ENCODE measurements around the gene CLPSL2.

CLPSL2 gene

DNA sequence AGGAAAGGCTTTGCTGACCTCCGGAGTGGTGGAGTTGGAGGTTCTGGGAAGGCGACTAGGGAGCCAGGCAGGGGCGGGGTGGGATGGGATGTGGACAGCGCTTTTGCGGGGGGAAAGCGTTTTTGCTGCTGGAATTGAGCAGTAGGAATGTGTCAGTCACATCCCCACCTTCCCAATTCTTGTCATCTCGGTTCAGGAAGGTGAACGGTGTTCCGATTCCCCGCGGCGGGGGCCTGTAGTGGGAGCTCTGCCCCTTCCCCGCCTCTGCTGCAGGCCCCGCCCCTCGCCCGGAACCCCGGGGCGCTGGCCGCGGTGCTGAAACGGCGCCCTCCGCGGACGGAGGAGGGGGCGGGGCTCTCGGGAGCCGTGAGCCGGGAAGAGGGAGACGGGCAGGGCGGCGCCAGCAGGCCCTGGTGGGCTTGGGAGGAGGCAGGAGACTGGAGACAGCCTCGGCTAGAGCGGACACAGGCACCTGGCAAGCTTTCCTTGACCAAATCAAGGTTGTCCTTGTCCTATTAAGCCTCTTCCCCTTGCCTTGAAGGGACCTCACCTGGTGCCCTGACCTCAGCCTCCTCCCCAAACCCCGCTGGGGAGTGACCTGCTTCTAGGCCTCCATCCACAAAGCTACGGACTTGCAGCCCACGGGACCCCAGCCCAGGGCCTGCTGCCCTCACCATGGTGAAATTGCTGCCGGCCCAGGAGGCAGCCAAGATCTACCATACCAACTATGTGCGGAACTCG lies 28.8 kb downstream of the CLPSL2 start, which contains the start of gene LHFPL5:
Gene LHFPL5, plus strand, starts transcription at position 357 of the 741 bp plus-strand sequence. Its CDS starts 319 bp downstream, at position 676.
- Histone ChIP-seq H3K9me3 (ENCODE audit: control insufficient read depth, insufficient read depth, low read depth, low read length) (no peaks in the 10 kb centered on the region), H3K36me3 (ENCODE audit: control insufficient read depth, insufficient read depth, low read length) (no peaks in the 10 kb centered on the region), H3K27me3 (ENCODE audit: control insufficient read depth, insufficient read depth, low read length) (peaks cover 11% of the 10 kb centered on the region; the same call in 1 of the 2 replicates), H3K9ac (ENCODE audit: low read length) (no peak within 1 kb of the TSS), H3K4me3 (ENCODE audit: low read depth, low read length) (peak within 1 kb of the TSS; percentile 66), H3K4me1 (ENCODE audit: control insufficient read depth, insufficient read depth, low read length) (0 out of 2 replicates have a peak, but pooled peaks cover 4% of the 10 kb centered on the region), H3K27ac (ENCODE audit: low read depth, low read length) (no peak within 1 kb of the TSS)

DNA sequence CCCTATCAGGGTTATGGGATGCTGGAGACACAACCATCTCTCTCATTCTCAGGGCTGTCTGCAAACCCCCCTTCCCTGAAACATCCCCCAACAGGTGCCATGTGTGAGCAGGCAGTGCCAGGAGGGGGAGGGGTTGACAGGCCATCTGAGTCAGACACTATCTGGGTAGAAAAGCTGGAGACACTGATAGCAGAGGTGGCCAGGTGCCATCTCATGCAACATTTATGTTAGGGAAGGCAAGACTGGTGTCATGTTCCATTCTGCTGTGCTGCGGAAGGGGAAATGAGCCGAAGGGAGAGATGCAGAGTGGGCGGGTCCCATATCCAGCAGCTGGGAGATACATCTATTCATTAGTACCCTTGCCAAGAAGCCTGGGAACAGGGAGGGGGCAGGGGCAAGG lies 32.3 kb downstream of the CLPSL2 start:
- H3K4me1 ChIP-seq (ENCODE audit: control insufficient read depth, insufficient read depth, low read length): 0 out of 2 replicates have a peak, but pooled peaks cover 4% of the 10 kb centered on the region
- H3K4me3 ChIP-seq (ENCODE audit: low read depth, low read length): no peak overlapping the region
- peaks cover 11% of the 10 kb centered on the region; the same call in 1 of the 2 replicates for H3K27me3 ChIP-seq (ENCODE audit: control insufficient read depth, insufficient read depth, low read length)
- H3K36me3 ChIP-seq (ENCODE audit: control insufficient read depth, insufficient read depth, low read length): no peaks in the 10 kb centered on the region
- no peak overlapping the region for H3K27ac ChIP-seq (ENCODE audit: low read depth, low read length)
- H3K9ac ChIP-seq (ENCODE audit: low read length): no peak overlapping the region
- H3K9me3 ChIP-seq (ENCODE audit: control insufficient read depth, insufficient read depth, low read depth, low read length): no peaks in the 10 kb centered on the region

DNA sequence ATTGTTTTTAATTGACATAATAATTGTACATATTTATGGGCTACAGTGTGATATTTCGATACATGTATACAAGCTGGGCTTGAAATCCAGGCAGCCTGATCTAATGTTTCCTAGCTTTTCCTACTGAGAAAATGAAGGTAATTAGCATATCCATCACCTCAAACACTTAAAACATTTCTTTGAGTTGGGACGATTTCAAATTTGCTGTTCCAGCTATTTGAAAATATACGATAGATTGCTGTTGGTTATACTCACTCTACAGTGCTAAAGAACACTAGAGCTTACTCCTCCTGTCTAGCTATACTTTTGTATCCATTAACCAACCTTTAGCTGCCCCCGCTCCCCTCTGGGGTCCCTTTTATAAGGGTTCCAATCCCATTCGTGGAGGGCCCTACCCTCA lies 33.4 kb downstream of the CLPSL2 start:
- Histone ChIP-seq H3K9ac (ENCODE audit: low read length) (no peak overlapping the region), H3K4me3 (ENCODE audit: low read depth, low read length) (no peak overlapping the region), H3K9me3 (ENCODE audit: control insufficient read depth, insufficient read depth, low read depth, low read length) (no peaks in the 10 kb centered on the region), H3K27ac (ENCODE audit: low read depth, low read length) (no peak overlapping the region), H3K4me1 (ENCODE audit: control insufficient read depth, insufficient read depth, low read length) (0 out of 2 replicates have a peak, but pooled peaks cover 4% of the 10 kb centered on the region), H3K27me3 (ENCODE audit: control insufficient read depth, insufficient read depth, low read length) (peaks cover 11% of the 10 kb centered on the region; the same call in 1 of the 2 replicates), H3K36me3 (ENCODE audit: control insufficient read depth, insufficient read depth, low read length) (no peaks in the 10 kb centered on the region)

DNA sequence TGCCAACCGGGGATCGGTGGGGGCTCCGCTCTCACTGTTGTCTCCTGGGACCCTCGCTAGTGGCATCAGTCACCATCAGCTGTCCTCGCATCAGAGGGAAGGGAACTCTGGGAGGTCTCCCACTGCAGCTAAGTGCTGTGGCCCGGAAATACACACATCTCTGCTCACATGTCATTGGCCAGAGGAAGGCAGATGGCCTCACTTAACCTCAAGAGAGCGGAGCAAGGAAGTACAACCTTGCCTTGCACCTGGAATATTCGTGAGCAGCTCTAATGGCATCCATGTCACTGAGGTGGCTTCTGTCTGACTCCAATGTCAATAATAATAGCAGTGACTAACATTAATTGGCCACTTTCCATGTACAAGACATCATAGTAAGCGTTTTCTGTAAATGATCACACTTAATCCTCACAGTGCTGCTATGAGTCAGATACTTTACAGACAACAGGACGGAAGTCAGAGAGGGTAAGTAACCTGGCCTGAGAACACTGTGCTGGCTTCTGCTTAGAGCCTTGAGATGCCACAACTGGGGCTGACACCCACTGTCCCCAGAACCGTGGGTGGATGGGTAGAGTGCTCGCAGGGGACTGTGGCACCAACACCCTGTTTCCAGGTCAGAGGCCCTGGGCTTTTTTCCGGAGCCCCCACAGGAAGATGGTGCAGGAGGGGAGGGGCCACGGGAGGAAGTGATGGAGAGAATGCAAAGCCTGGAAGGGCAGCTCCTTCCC lies 34.7 kb downstream of the CLPSL2 start:
- H3K9ac ChIP-seq (ENCODE audit: low read length): no peak overlapping the region
- H3K27me3 ChIP-seq (ENCODE audit: control insufficient read depth, insufficient read depth, low read length): peaks cover 5% of the 10 kb centered on the region; the same call in 1 of the 2 replicates
- H3K36me3 ChIP-seq (ENCODE audit: control insufficient read depth, insufficient read depth, low read length): no peaks in the 10 kb centered on the region
- 0 out of 2 replicates have a peak, but pooled peaks cover 4% of the 10 kb centered on the region for H3K4me1 ChIP-seq (ENCODE audit: control insufficient read depth, insufficient read depth, low read length)
- no peak overlapping the region for H3K4me3 ChIP-seq (ENCODE audit: low read depth, low read length)
- no peaks in the 10 kb centered on the region for H3K9me3 ChIP-seq (ENCODE audit: control insufficient read depth, insufficient read depth, low read depth, low read length)
- no peak overlapping the region for H3K27ac ChIP-seq (ENCODE audit: low read depth, low read length)

DNA sequence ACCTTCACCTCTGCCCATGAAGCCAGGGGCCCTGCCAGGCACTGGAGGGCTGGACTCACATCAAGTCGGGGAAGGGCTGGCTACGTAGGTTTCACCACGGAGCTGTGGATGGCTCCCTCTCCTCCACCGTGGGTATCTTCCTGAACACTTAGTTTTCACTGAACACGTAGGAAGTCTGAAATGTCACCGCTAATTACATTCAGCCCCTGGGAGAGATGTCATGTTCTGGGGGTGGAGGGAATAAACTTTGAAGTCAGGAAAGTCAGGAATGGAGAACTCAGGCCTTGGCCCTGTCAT lies 35.2 kb downstream of the CLPSL2 start:
- H3K4me1 ChIP-seq (ENCODE audit: control insufficient read depth, insufficient read depth, low read length): 0 out of 2 replicates have a peak, but pooled peaks cover 4% of the 10 kb centered on the region
- no peaks in the 10 kb centered on the region for H3K27me3 ChIP-seq (ENCODE audit: control insufficient read depth, insufficient read depth, low read length)
- no peak overlapping the region for H3K9ac ChIP-seq (ENCODE audit: low read length)
- no peaks in the 10 kb centered on the region for H3K9me3 ChIP-seq (ENCODE audit: control insufficient read depth, insufficient read depth, low read depth, low read length)
- no peak overlapping the region for H3K4me3 ChIP-seq (ENCODE audit: low read depth, low read length)
- no peak overlapping the region for H3K27ac ChIP-seq (ENCODE audit: low read depth, low read length)
- no peaks in the 10 kb centered on the region for H3K36me3 ChIP-seq (ENCODE audit: control insufficient read depth, insufficient read depth, low read length)

DNA sequence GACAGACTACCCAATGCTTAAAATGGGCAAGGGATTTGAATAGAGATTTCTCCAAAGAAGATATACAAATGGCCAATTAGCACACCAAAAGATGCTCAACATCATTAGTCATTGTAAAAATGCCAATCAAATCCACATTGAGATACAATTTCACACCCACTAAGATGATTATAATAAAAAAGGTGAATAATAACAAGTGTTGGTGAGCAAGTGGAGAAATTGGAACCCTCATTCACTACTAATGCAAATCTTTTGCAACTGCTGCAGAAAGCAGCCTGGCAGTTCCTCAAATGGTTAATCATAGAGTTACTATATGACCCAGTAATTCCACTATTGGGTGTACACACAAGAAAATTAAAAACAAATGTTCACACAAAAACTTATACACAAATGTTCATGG lies 41.1 kb downstream of the CLPSL2 start:
- no peak overlapping the region for H3K27ac ChIP-seq (ENCODE audit: low read depth, low read length)

DNA sequence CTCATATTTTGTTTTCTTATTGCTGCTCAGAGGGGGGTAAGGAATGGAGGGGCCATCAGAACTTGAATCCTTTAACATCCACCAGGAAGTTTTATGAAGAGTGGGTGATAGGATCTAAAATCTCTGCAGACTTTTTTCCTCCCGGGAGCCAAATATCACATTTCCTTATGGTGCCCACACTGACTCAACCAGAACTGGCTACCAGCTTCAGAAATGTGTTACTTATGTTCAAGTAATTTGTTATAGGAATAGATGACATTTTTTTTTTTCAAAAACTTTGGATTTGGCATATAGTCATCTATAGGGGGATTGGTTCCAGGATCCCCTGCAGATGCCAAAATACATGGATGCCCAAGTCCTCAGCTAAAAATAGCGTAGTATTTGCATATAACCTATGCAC lies 47.2 kb downstream of the CLPSL2 start:
- Histone ChIP-seq H3K9ac (ENCODE audit: low read length) (no peak overlapping the region), H3K4me3 (ENCODE audit: low read depth, low read length) (no peak overlapping the region), H3K4me1 (ENCODE audit: control insufficient read depth, insufficient read depth, low read length) (no peaks in the 10 kb centered on the region), H3K36me3 (ENCODE audit: control insufficient read depth, insufficient read depth, low read length) (no peaks in the 10 kb centered on the region), H3K9me3 (ENCODE audit: control insufficient read depth, insufficient read depth, low read depth, low read length) (no peaks in the 10 kb centered on the region), H3K27me3 (ENCODE audit: control insufficient read depth, insufficient read depth, low read length) (no peaks in the 10 kb centered on the region), H3K27ac (ENCODE audit: low read depth, low read length) (no peak overlapping the region)

More for the DNA sequence above, 41.1 kb downstream of the CLPSL2 start:
- Histone ChIP-seq H3K27me3 (ENCODE audit: control insufficient read depth, insufficient read depth, low read length) (no peaks in the 10 kb centered on the region), H3K9me3 (ENCODE audit: control insufficient read depth, insufficient read depth, low read depth, low read length) (peaks cover 6% of the 10 kb centered on the region; the same call in 1 of the 2 replicates), H3K36me3 (ENCODE audit: control insufficient read depth, insufficient read depth, low read length) (no peaks in the 10 kb centered on the region), H3K4me1 (ENCODE audit: control insufficient read depth, insufficient read depth, low read length) (no peaks in the 10 kb centered on the region), H3K9ac (ENCODE audit: low read length) (no peak overlapping the region), H3K4me3 (ENCODE audit: low read depth, low read length) (no peak overlapping the region)

DNA sequence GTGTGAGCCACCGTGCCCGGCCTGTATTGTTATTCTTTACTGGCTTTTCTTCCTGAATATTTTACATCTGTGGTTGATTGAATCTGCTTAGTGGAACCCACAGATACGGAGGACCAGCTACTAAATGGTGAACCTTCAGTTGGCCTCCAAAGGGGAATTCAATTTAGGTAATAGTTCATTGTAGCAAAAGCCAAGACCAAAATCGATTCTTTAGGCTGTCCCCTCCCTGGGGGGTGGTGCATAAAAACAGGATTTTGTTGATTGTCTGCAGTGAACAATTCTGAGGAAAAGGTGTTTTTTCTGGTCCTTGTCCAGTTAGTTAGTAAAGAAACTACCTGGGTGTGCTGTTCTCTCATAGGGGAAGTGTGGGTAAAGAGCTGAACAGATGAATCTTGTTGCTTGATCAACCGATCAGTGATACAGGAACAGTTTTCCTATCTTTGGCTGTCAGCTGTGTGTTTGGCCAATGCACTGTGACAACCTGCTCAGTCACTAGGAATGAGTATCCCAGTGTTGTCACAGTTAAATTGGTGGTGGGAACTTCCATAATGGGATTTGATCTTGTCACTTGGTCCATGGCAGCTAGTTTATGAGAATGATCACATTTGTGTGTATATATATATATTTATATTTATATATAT lies 48.3 kb downstream of the CLPSL2 start:
- Histone ChIP-seq H3K4me3 (ENCODE audit: low read depth, low read length) (no peak overlapping the region), H3K27me3 (ENCODE audit: control insufficient read depth, insufficient read depth, low read length) (no peaks in the 10 kb centered on the region), H3K9me3 (ENCODE audit: control insufficient read depth, insufficient read depth, low read depth, low read length) (no peaks in the 10 kb centered on the region), H3K27ac (ENCODE audit: low read depth, low read length) (no peak overlapping the region), H3K4me1 (ENCODE audit: control insufficient read depth, insufficient read depth, low read length) (no peaks in the 10 kb centered on the region), H3K36me3 (ENCODE audit: control insufficient read depth, insufficient read depth, low read length) (no peaks in the 10 kb centered on the region), H3K9ac (ENCODE audit: low read length) (no peak overlapping the region)

All from HUES6 (cell line).